KOPT-K1 (cell line): ENCODE measurements around the gene FES.
"Not testable (repeated sequence)": the region's sequence is repeated elsewhere in the genome, so short reads cannot be mapped to it uniquely, and the experiment has no call there.

Experiments
- H3K27ac ChIP-seq: fragments of 200-600 bp; sonication (generic); 2 replicates; pipeline ENCODE4 v1.5.1; 2016; ENCODE audit warnings: antibody characterized with exemption, mild to moderate bottlenecking, low read depth, low read length; ENCODE audit not compliant: poor library complexity, severe bottlenecking
- H3K36me3 ChIP-seq: fragments of 200-600 bp; sonication (generic); 2 replicates; pipeline ENCODE4 v1.5.1; 2017; ENCODE audit warnings: antibody characterized with exemption, mild to moderate bottlenecking, low read length, moderate library complexity; ENCODE audit not compliant: insufficient read depth
- H3K9me3 ChIP-seq: fragments of 200-600 bp; sonication (generic); 2 replicates; pipeline ENCODE4 v1.5.1; 2017; ENCODE audit warnings: antibody characterized with exemption, low read length, mild to moderate bottlenecking; ENCODE audit not compliant: insufficient read depth, poor library complexity, severe bottlenecking

FES gene

DNA sequence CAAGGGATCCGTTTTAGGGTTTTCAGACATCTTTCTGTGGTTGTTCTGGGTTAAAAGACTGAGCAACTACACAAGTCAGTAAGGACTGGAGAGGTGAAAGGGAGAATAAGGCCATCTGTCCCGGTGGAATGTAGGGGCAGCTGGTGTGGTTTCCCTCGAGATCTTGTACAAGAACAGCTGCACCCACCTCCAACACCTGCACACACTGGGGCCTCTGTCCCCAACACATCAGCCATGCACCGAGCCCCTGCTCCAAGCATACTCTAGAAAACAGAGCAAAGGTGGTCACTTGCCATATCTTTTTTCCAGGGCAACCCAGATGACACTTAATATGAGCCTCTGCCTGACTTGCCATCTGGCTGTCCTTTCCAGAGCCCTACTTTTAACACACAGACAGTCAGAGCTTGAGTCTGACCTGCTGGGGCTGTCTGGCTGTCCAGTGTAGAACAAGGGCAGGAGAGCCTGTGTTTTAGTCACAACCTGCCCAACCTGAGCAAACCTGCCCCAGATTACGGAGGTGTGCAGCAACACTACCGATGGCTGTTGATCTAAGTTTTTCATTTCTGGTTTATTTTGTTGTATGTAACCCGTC, 31.0 kb downstream of the FES start:
- Histone ChIP-seq H3K9me3 (no peaks in the 10 kb centered on the region), H3K36me3 (peaks cover 100% of the 10 kb centered on the region), H3K27ac (no peak overlapping the region)

- Histone ChIP-seq H3K36me3 (peaks cover 100% of the 10 kb centered on the region), H3K27ac (no peak overlapping the region), H3K9me3 (no peaks in the 10 kb centered on the region)
Measured at GRCh38 chr15:90915808-90916440, 31.6 kb downstream of the FES start.

- Histone ChIP-seq H3K9me3 (no peaks in the 10 kb centered on the region), H3K36me3 (peaks cover 100% of the 10 kb centered on the region), H3K27ac (no peak overlapping the region)
Measured at GRCh38 chr15:90916461-90916860, 32.2 kb downstream of the FES start.

DNA sequence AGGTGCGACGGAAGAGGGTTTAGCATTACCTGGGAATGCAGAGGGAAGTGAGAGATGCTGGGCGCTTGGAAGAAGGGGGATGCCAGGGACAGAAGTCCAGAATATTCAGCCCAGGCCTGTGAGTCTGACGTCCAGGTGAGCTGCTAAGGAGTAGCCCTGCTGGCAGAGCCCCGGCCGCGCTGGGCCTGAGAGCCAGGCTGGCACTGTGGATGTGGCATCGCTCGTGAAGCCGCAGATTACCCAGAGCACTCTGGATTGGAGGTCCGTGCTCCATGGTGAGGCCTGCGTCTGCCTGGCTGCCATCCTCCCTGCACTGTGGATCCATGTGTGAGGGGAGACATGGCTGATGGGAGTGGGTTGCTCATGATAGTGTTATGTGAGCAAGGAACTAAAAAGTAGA, 33.3 kb downstream of the FES start:
- Histone ChIP-seq H3K9me3 (no peaks in the 10 kb centered on the region), H3K27ac (no peak overlapping the region), H3K36me3 (peaks cover 94% of the 10 kb centered on the region)

- Histone ChIP-seq H3K9me3 (no peaks in the 10 kb centered on the region), H3K36me3 (peaks cover 88% of the 10 kb centered on the region), H3K27ac (no peak overlapping the region)
Measured at GRCh38 chr15:90918034-90918788, 33.9 kb downstream of the FES start.

DNA sequence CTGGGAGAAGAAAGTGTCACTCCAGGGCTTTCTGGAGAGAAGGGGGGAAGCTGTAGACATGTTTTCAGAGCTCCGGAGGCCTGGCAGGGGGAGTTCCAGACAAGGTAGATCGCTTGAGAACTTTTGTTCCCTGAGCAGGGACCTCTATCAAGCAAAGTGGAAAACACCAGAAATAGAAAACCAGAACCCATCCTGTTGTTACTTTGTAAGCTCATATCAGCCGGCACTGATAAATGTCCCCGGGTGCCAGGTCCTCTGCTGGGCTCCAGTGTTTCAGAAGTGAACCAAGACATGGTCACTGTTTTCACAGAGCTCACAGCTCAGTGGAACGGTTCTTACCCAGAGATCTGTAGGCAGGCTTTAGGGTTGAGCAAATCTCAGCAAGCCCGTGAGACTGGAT, 34.5 kb downstream of the FES start:
- Histone ChIP-seq H3K9me3 (no peaks in the 10 kb centered on the region), H3K36me3 (peaks cover 81% of the 10 kb centered on the region), H3K27ac (no peak overlapping the region)

DNA sequence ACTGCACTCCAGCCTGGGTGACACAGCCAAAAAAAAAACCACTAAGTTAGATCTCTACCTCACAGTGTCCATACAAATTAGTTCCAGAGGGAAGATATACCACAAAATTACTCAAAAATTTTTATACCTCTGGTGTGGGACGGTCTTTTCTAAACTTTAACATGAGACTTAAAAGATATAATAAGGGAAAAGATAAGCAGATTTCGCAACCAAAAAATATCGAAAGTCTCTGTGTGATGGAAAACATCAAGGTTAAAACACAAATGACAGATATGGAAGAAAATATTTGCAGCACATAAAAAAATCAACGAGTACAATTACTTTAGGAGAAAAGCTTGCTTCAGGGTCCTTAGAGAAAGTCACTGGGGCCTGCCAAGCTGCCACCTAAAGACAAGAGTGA, 37.6 kb downstream of the FES start:
- H3K36me3 ChIP-seq: peaks cover 51% of the 10 kb centered on the region
- H3K27ac ChIP-seq: no peak overlapping the region
- no peaks in the 10 kb centered on the region for H3K9me3 ChIP-seq

DNA sequence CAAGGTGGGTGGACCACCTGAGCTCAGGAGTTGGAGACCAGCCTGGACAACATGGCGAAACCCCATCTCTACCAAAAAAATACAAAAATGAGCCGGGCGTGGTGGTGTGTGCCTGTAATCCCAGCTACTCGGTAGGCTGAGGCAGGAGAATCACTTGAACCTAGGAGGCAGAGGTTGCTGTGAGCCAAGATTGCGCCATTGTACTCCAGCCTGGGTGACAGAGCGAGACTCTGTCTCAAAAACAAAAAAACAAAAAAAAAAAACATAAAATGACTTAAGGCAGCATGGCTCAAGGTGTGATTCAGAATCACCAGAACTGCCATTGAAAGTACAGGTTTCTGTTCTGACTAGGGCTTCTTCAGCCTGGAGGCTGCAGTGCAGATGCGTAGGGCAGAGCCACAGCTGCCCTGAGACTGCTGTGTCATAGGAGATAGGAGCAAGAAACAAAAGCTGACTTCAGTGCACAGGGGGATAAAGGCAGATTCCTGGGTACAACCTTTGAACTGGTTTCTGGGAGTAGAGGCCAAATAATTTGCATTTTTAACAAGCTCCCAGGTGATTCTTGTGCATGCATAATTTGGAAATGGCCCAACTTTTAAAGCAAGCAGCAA, 38.5 kb downstream of the FES start:
- not testable (repeated sequence) for H3K9me3 ChIP-seq, H3K27ac ChIP-seq
- H3K36me3 ChIP-seq: peaks cover 42% of the 10 kb centered on the region

- peaks cover 26% of the 10 kb centered on the region for H3K36me3 ChIP-seq
- H3K27ac ChIP-seq: no peak overlapping the region
- no peaks in the 10 kb centered on the region for H3K9me3 ChIP-seq
Measured at GRCh38 chr15:90924375-90924774, 40.1 kb downstream of the FES start.

- not testable (repeated sequence) for H3K27ac ChIP-seq, H3K9me3 ChIP-seq, H3K36me3 ChIP-seq
Measured at GRCh38 chr15:90926766-90927165, 42.5 kb downstream of the FES start.

DNA sequence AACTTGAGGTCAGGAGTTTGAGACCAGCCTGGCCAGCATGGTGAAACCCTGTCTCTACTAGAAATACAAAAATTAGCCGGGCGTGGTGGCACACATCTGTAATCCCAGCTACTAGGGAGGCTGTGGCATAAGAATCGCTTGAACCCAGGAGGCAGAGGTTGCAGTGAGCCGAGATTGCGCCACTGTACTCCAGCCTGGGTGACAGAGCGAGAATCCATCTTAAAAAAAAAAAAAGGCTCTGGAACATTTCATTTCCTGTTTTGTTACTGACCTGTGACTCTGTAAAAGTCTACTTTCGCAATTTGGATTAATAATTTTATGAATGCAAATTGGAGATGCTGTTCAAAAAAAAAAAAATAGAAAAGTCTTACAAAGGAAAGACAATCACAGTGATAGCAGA, 43.8 kb downstream of the FES start:
- not testable (repeated sequence) for H3K27ac ChIP-seq, H3K9me3 ChIP-seq, H3K36me3 ChIP-seq

DNA sequence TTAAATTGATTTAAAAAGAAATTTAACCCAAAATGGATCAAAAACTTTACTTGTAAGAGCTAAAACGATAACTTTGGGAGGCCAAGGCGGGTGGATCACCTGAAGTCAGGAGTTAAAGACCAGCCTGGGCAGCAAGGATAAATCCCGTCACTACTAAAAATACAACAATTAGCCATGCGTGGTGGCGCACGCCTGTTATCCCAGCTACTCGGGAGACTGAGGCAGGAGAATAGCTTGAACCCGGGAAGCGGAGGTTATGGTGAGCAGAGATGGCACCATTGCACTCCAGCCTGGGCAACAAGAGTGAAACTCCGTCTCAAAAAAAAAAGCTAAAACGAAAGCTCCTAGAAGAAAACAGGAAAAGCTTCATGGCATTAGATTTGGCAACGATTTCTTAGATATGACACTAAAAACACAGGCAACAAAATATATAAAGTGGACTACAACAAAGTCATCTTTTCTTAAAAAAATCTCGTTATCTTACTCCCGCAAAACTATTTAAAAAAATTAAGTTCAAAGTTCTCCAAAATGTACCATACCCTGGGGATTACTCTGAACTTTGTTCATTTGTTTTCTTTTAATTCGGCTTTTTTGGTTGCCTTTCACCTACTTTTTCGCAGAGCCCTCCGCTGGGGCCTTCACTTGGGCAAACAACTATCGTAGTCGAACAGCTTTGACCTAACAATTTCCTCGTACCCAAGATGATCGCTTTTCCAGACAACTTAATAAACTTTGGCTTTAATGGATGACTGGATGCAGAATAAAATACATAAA, 45.1 kb downstream of the FES start:
- H3K27ac ChIP-seq: peak overlapping the region; percentile 85
- no peaks in the 10 kb centered on the region for H3K9me3 ChIP-seq
- H3K36me3 ChIP-seq: no peaks in the 10 kb centered on the region

DNA sequence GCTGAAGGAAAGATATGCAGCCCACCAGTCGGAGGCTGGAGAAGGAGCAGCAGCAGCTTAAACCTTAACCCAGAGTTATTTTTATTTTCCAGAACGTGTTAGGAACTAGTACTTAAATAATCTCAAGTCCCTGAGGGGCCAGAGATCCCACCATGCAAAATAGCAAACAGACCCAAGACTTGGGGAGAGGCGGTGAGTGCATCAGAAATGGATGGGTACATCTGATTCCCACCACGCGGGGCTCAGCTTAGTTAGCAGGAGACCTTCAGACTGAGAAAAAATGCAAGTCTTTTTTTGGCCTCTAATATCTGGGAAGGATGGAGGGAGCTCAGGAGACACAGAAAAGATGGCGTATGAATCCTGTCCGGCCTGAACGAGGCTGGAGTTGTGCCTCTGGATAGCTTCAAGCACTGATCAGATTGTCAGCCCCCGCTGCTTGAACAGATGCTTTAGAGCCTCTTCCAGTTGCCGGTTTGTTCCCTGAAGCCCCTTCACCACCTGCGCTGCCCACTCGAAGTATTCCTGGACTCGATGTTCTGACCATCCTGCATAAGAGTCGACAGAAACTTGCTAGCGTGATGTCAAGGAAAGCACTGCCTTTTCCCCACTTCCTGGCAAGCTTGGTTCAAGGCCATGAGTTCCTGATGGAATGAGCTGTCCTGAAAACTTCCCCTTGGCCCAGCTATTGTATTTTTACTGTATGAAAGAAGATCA, 46.7 kb downstream of the FES start:
- H3K9me3 ChIP-seq: no peaks in the 10 kb centered on the region
- H3K36me3 ChIP-seq: no peaks in the 10 kb centered on the region
- H3K27ac ChIP-seq: peak overlapping the region; percentile 85

DNA sequence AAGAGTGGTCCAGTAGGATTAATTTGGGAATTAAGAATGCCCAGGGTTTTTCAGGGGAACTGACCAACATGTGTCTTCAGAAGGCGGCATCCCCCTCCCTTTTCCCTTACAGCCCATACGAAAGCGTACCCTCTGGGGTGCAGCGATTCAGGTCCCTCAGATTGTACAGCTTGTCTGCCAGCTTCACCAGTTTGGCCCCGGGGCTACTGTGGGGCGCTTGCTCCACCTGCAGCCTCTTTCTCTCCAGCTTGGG, 47.2 kb downstream of the FES start:
- 0 out of 2 replicates have a peak, but pooled peaks cover 3% of the 10 kb centered on the region for H3K36me3 ChIP-seq
- H3K9me3 ChIP-seq: no peaks in the 10 kb centered on the region
- peak overlapping the region; percentile 85 for H3K27ac ChIP-seq
